HuH-7.5 (cell line): ENCODE data around the gene TXNL4B.
A peak's percentile ranks its signal among the peaks of the same experiment; 100 is the strongest.
"Not testable (repeated sequence)": the region's sequence is repeated elsewhere in the genome, so short reads cannot be mapped to it uniquely, and the experiment has no call there.

Experiments used
- DNase-seq: peaks from one replicate; pipeline ENCODE4 v3.0.0; 2011; ENCODE audit warnings: low spot score

TXNL4B gene

DNA sequence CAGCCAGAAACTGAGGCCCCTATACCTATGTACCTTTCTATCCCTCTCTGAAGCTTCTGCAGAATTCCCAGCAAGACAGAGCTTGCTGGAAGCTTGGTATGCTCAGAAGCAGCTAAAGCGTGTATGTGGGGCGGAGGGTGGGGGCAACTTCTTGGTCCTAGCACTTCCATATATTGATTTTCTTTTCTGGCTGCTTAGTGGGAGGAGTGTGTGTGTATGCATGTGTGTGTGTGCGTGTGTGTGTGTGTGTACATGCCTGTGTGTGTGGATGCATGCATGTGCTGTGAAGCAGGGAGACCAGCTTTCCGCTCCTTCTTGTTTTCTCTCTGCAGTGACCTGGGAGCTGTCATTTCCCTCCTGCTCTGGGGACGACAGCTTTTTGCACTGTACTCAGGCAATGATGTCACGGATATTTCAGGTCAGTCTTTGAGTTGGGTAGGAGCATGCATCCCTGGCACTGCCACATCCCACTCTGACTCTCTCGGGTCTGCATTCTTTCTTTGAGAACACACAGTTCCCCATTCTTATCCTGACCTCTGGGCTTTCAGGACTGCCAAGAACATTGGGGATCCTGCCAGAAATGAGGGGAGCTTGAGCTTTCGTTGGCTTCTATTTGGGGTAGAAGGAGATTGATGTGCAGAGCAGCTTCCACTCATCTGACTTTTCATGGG is 19.7 kb downstream of the TXNL4B start:
- no peak for DNase-seq

DNA sequence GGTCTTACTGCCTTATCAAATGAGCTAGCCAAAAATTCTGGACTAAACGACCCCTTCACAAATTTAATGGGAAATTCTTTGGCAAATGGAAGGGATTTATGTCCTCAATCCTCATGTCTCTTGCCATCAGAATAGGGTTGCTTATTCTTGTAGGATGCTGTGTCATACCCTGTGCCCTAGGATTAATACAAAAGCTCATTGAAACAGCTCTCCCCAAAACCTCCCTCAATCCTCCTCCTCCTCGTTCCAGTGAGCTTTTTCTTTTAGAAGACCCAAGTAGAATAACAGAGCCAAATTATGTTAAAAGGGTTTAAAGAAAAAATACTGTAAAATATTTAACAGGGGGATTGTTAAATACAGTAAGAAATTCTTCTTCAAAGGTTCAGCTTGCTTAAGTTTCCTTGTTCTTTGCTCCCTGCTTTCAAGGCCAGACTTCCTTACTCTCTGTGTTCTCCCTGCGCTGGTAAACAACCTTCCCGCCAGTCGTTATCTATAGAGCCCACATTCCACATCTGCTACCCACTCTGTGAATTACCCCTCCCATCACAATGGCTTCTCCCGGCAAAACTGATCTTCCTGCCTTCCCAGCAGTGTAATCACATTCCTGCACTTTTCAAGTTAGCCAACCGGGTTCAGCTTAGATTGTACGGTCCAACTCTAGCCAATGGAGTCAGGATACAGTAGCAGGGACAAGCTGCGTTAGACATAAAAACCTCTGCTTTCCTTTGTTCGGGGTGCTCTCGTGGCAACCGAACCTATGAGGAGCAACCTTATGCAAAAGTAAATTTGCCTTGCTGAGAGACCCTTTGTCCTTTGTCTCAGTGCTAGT is 20.7 kb downstream of the TXNL4B start:
- DNase-seq = no peak

- no peak for DNase-seq
These were observed 24.5 kb downstream of the TXNL4B start for GRCh38 chr16:72068930-72069329.

GRCh38 chr16:72066747-72067146 is 26.7 kb downstream of the TXNL4B start:
- peak; percentile 29 for DNase-seq

DNA sequence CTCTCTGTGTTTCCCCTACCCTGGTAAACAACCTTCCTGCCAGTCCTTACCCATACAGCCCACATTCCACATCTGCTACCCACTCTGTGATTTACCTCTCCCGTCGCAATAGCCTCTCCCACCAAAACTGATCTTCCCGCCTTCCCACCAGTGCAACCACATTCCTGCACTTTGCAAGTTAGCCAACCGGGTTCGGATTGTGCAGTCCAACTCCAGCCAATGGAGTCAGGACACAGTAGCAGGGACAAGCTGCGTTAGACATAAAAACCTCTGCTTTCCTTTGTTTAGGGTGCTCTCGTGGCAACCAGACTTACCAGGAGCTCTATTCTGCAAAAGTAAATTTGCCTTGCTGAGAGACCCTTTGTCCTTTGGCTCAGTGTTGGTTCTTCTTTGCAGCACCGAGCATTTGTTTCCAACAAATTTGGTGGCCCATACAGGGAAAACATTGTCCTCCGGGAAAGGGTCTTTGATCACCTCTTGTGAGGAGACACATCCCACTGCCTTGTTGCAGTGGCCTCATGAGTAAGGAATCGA is 29.0 kb downstream of the TXNL4B start:
- no peak for DNase-seq

- no peak for DNase-seq
These were observed 31.9 kb downstream of the TXNL4B start for GRCh38 chr16:72061564-72061963.

- DNase-seq = no peak
These were observed 33.0 kb downstream of the TXNL4B start for GRCh38 chr16:72060405-72060804.

DNA sequence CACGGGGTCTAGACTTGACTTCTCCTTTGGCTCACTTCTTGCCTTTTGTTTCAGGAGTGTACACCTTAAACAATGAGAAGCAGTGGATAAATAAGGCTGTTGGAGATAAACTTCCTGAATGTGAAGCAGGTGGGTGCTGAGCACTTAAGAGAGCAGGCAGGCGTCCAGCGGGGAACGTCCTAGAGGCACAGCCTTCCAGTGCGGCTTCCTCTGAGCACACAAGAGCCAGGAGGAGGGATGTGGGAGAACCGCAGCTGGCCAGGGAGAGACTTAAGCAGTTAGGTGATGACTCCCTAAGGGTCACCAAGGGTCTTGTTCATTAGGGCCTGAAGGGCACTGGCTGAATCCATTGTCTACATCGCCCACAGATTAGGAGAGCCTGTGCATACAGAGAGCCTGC is 34.4 kb downstream of the TXNL4B start:
- DNase-seq = not testable (repeated sequence)

DNA sequence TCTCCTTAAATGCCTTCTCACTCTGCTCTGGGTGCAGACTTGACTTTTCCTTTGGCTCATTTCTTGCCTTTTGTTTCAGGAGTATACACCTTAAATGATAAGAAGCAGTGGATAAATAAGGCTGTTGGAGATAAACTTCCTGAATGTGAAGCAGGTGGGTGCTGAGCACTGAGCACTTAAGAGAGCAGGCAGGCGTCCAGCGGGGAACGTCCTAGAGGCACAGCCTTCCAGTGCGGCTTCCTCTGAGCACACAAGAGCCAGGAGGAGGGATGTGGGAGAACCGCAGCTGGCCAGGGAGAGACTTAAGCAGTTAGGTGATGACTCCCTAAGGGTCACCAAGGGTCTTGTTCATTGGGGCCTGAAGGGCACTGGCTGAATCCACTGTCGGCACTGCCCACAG is 36.1 kb downstream of the TXNL4B start:
- not testable (repeated sequence) for DNase-seq

DNA sequence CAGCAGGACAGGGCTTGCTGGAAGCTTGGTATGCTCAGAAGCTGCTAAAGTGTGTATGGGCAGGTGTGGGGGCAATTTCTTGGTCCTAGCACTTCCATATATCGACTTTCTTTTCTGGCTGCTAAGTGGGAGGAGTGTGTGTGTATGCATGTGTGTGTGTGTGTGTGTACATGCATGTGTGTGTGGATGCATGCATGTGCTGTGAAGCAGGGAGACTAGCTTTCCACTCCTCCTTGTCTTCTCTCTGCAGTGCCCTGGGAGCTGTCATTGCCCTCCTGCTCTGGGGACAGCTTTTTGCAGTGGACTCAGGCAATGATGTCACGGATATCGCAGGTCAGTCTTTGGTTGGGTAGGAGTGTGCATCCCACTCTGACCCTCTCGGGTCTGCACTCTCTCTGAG is 37.5 kb downstream of the TXNL4B start:
- no peak for DNase-seq

DNA sequence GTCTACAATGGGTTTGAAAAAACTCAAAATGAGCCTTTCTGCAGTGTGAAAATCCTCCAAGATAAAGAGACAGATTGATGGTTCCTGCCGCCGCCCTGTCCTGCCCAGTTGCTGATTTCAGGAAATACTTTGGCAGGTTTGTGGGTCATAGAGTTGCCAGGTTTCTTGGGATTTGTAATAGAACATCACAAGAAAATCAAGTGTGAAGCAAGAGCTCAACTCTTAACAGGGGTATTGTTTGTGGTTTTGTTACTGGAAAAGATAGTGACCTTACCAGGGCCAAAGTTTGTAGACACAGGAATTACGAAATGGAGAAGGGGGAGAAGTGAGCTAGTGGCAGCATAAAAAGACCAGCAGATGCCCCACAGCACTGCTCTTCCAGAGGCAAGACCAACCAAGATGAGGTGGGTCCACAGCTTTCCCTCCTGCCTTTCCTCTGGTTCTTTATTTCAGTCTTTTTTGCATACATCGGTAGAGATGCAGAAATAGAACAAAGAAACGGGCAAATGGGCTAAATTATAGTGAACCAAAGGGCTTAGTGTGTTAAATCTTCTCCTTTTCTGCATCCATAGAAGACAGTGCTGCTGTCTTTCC is 39.1 kb downstream of the TXNL4B start, which contains the start of gene HP:
Gene HP, plus strand, starts transcription at position 252 of the 594 bp plus-strand sequence. Its CDS starts 148 bp downstream, at position 400.
- DNase-seq = peak; percentile 28

DNA sequence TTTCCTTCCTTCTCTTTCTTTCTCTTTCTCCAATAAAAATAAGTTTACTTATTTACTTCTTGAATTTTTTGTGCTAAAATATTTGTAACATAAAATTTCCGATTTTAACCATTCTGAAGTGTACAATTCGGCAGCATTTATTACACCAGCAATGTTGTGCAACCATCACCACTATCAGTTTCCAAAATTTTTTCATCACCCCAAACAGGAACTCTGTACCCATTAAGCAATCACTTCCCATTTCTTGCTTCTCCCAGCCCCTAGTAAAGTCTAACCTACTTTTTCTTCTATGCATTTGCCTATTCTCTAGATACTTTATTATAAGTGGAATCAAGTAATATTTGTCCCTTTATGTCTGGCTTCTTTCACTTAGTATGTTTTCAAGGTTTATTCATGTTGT is 41.6 kb downstream of the TXNL4B start:
- DNase-seq = no peak

GRCh38 chr16:72050769-72051464 is 42.5 kb downstream of the TXNL4B start:
- DNase-seq = no peak

- no peak for DNase-seq
These were observed 44.3 kb downstream of the TXNL4B start for GRCh38 chr16:72049110-72049509.

- no peak for DNase-seq
These were observed 48.5 kb downstream of the TXNL4B start for GRCh38 chr16:72044825-72045359.

- no peak for DNase-seq
These were observed 49.1 kb downstream of the TXNL4B start for GRCh38 chr16:72044296-72044695.

DNA sequence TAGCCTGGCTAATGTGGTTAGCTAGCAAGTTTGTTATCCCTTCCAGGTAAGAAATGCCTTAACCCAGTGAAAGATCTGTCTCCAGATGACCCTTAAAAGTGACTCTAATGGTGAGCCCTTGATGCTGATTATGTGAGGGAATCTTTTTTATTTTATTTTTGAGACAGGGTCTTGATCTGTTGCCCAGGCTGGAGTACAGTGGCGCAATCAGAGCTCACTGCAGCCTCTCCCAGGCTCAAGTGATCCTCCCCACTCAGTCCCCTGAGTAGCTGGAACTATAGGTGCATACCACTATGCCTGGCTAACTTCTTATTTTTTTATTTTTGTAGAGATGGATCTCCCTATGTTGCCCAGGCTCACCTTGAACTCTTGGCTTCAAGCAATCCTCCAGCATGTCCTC is 49.9 kb downstream of the TXNL4B start:
- DNase-seq = no peak

DNA sequence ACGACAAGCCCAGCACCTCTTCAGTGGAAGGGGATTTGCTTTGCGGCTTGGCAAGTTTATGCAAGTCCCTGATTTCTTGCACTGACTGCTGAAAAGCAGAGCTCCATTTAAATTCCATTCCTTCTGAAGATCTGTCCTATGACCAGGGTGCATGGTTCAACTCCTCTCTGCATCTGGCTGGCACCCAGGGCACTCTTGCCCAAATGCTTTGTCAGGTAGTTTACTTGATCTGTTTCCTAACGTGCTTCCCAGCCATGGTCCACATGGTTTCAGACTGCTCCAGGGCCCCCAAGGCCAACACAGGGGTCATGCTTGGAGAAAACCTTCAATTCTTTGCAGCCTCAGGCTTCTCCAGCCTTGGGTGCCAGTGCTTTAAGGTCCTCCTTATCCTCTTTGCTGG is 50.4 kb downstream of the TXNL4B start:
- no peak for DNase-seq

- DNase-seq = no peak
These were observed 51.2 kb downstream of the TXNL4B start for GRCh38 chr16:72042157-72042660.

DNA sequence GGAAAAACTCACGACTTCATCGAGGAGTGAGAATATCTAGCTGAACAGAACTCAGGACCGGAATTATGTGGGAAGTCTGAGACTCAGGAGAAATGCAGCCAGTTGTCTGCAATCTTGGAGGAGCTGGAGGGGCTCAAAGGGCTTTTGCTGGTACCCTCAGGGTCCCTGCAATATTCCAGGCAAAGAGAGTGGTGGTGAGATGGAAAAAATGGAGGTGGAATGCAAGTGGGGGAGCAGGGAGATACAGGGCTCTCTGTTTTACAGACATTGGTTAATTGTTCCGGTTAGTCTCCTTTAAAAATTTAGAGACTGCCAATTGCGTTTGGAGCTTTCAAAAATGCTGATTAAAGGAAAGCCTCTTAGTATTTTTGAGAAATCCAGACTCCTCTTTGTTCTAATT is 57.3 kb downstream of the TXNL4B start:
- DNase-seq = no peak
